H1 (cell line): ENCODE measurements around the gene ZBTB16. TPM values are rescaled to one million over a fixed set of nuclear protein-coding genes. Genes with fewer than 3 reads are reported as not detected.

ENCODE experiments used
- CTCF ChIA-PET: fragments of 300-600 bp; sonication (Branson Sonifier 250); formaldehyde crosslinking; loops from one replicate; lab custom pipeline; 2021; ENCODE audit not compliant: partially characterized antibody; lab: Charles Lee
- POLR2A ChIA-PET: fragments of 300-600 bp; sonication (Branson Sonifier 250); formaldehyde crosslinking; loops from one replicate; lab custom pipeline; 2021; ENCODE audit warnings: inconsistent platforms; ENCODE audit not compliant: partially characterized antibody; lab: Charles Lee
- DNase-seq, 2 experiments: peaks; one replicate each; pipeline versions ENCODE4 v3.0.0 to v3.0.0-alpha.2; 2010 to 2022; ENCODE audit warnings: low spot score in 2 of 2, low read depth in 1 of 2, mixed read lengths in 1 of 2
- FAIRE-seq: peaks from 2 replicates; lab custom pipeline; 2011; peaks lifted over from hg19 to GRCh38; lab: Jason Lieb, UNC
- H2AFZ ChIP-seq: 2 replicates; pipeline ENCODE4 v1.8.1; 2012; ENCODE audit warnings: low read length, inconsistent platforms
- H2AK5ac ChIP-seq: 2 replicates; pipeline ENCODE4 v1.6.1; 2013; ENCODE audit warnings: low read depth, low read length
- H2BK120ac ChIP-seq: replicated peaks from 2 replicates; pipeline ENCODE3; 2013; ENCODE audit warnings: low read depth, low read length, inconsistent platforms
- H2BK12ac ChIP-seq: 2 replicates; pipeline ENCODE4 v1.6.1; 2013; ENCODE audit warnings: low read depth, low read length
- H2BK15ac ChIP-seq: 2 replicates; pipeline ENCODE4 v1.6.1; 2013; ENCODE audit warnings: low read length
- H2BK20ac ChIP-seq: 2 replicates; pipeline ENCODE4 v1.6.1; 2013; ENCODE audit warnings: low read length
- H2BK5ac ChIP-seq: 2 replicates; pipeline ENCODE4 v1.6.1; 2013; ENCODE audit warnings: low read depth, low read length
- H3K14ac ChIP-seq: 2 replicates; pipeline ENCODE4 v1.6.1; 2013; ENCODE audit warnings: inconsistent platforms; ENCODE audit not compliant: insufficient read length
- H3K18ac ChIP-seq: 2 replicates; pipeline ENCODE4 v1.6.1; 2013; ENCODE audit warnings: low read length; ENCODE audit errors: extremely low read depth
- H3K23ac ChIP-seq: 2 replicates; pipeline ENCODE4 v1.6.1; 2013; ENCODE audit warnings: inconsistent platforms; ENCODE audit not compliant: insufficient read length
- H3K23me2 ChIP-seq: 2 replicates; pipeline ENCODE4 v1.6.1; 2013; ENCODE audit warnings: low read depth, low read length
- H3K27ac ChIP-seq: 2 replicates; pipeline ENCODE4 v1.6.1; 2011; ENCODE audit warnings: low read depth, low read length, inconsistent platforms
- H3K27me3 ChIP-seq, 4 experiments: replicated peaks in 1 of 4; 1 replicate in 1 of 4; 2 replicates in 3 of 4; pipeline versions ENCODE4 v1.6.1 to v1.8.1; 2011 to 2013; ENCODE audit warnings: low read length in 3 of 4, mild to moderate bottlenecking in 3 of 4, inconsistent platforms in 2 of 4, mixed read lengths in 2 of 4, moderate library complexity in 1 of 4; ENCODE audit not compliant: control insufficient read depth in 3 of 4, insufficient read depth in 3 of 4; ENCODE audit errors: extremely low read depth in 1 of 4
- H3K36me3 ChIP-seq, 4 experiments: 2 replicates each; pipeline versions ENCODE4 v1.6.1 to v1.8.1; 2011 to 2013; ENCODE audit warnings: mild to moderate bottlenecking in 4 of 4, low read length in 3 of 4, moderate library complexity in 2 of 4, control low read depth in 1 of 4, inconsistent platforms in 1 of 4; ENCODE audit not compliant: insufficient read depth in 4 of 4, control insufficient read depth in 2 of 4
- H3K4ac ChIP-seq: replicated peaks from 2 replicates; pipeline ENCODE3; 2013; ENCODE audit warnings: low read length, low read depth, mixed read lengths, inconsistent platforms; ENCODE audit not compliant: insufficient read length
- H3K4me1 ChIP-seq, 4 experiments: replicated peaks in 1 of 4; 1 replicate in 1 of 4; 2 replicates in 3 of 4; pipeline versions ENCODE4 v1.6.1 to v1.8.1; 2011 to 2013; ENCODE audit warnings: low read length in 3 of 4, inconsistent platforms in 2 of 4, mixed read lengths in 1 of 4; ENCODE audit not compliant: insufficient read depth in 4 of 4, control insufficient read depth in 3 of 4
- H3K4me2 ChIP-seq, 2 experiments: 2 replicates each; pipeline versions ENCODE4 v1.6.1 to v1.8.1; 2011 to 2013; ENCODE audit warnings: low read depth in 2 of 2, low read length in 2 of 2, control low read depth in 1 of 2, inconsistent platforms in 1 of 2, mild to moderate bottlenecking in 1 of 2; ENCODE audit not compliant: insufficient read depth in 1 of 2
- H3K4me3 ChIP-seq, 4 experiments: fragments of 200-600, 300-600 bp in 1 of 4; sonication (generic), shearing (Covaris generic), sonication (Bioruptor Twin) in 1 of 4; 2 replicates each; pipeline versions ENCODE4 v1.5.1 to v1.8.1; 2011 to 2016; ENCODE audit warnings: low read length in 4 of 4, low read depth in 3 of 4, control low read depth in 2 of 4, inconsistent platforms in 2 of 4, mild to moderate bottlenecking in 2 of 4, mixed read lengths in 1 of 4, moderate library complexity in 1 of 4; ENCODE audit not compliant: insufficient read depth in 2 of 4; ENCODE audit errors: extremely low read depth in 1 of 4
- H3K56ac ChIP-seq: replicated peaks from 2 replicates; pipeline ENCODE3; 2013; ENCODE audit warnings: low read depth, mild to moderate bottlenecking, mixed read lengths, low read length, inconsistent platforms; ENCODE audit not compliant: insufficient read length
- H3K79me1 ChIP-seq: 2 replicates; pipeline ENCODE4 v1.6.1; 2013; ENCODE audit warnings: low read depth, low read length, control low read depth
- H3K79me2 ChIP-seq, 2 experiments: 2 replicates each; pipeline versions ENCODE4 v1.6.1 to v1.8.1; 2012 to 2013; ENCODE audit warnings: low read length in 2 of 2, mild to moderate bottlenecking in 2 of 2, inconsistent platforms in 1 of 2; ENCODE audit not compliant: insufficient read depth in 2 of 2, control insufficient read depth in 1 of 2
- H3K9ac ChIP-seq, 4 experiments: replicated peaks in 1 of 4; 1 replicate in 1 of 4; 2 replicates in 3 of 4; pipeline versions ENCODE4 v1.6.1 to v1.8.1; 2011 to 2013; ENCODE audit warnings: low read depth in 3 of 4, low read length in 3 of 4, control low read depth in 2 of 4, mild to moderate bottlenecking in 2 of 4, moderate library complexity in 2 of 4, inconsistent platforms in 1 of 4; ENCODE audit errors: extremely low read depth in 1 of 4
- H3K9me3 ChIP-seq, 2 experiments: 2 replicates each; pipeline versions ENCODE4 v1.6.1 to v1.8.1; 2012 to 2013; ENCODE audit warnings: mild to moderate bottlenecking in 2 of 2, moderate library complexity in 2 of 2, control low read depth in 1 of 2, inconsistent platforms in 1 of 2, low read depth in 1 of 2, low read length in 1 of 2, mixed read lengths in 1 of 2; ENCODE audit not compliant: insufficient read depth in 2 of 2
- H4K20me1 ChIP-seq, 2 experiments: replicated peaks in 1 of 2; 2 replicates each; pipeline versions ENCODE3 to v1.8.1; 2011 to 2013; ENCODE audit warnings: inconsistent platforms in 2 of 2, low read length in 2 of 2, mild to moderate bottlenecking in 1 of 2; ENCODE audit not compliant: insufficient read depth in 2 of 2, control insufficient read depth in 1 of 2
- H4K5ac ChIP-seq: 2 replicates; pipeline ENCODE4 v1.6.1; 2013; ENCODE audit warnings: low read length, low read depth, mixed read lengths, inconsistent platforms; ENCODE audit not compliant: insufficient read length
- H4K8ac ChIP-seq: 2 replicates; pipeline ENCODE4 v1.8.0; 2013; ENCODE audit warnings: mild to moderate bottlenecking, moderate library complexity, low read length, inconsistent platforms; ENCODE audit not compliant: insufficient read depth; ENCODE audit errors: extremely low read depth
- H4K91ac ChIP-seq: replicated peaks from 2 replicates; pipeline ENCODE3; 2013; ENCODE audit warnings: low read length, mixed read lengths, inconsistent platforms; ENCODE audit not compliant: insufficient read length
- CHD2 ChIP-seq: IDR thresholded peaks from 2 replicates; pipeline ENCODE4 v1.6.1; 2012; ENCODE audit warnings: low read length, improper control_type of control experiment
- SAP30 ChIP-seq: fragments of 300-600 bp; sonication (generic); IDR thresholded peaks from 2 replicates; pipeline ENCODE4 v1.7.1; 2012; ENCODE audit warnings: low read length, moderate library complexity, mild to moderate bottlenecking, inconsistent platforms; ENCODE audit not compliant: insufficient read depth, insufficient replicate concordance
- TCF12 ChIP-seq: IDR thresholded peaks from 2 replicates; pipeline ENCODE4 v1.6.1; 2011; ENCODE audit warnings: low read depth, mild to moderate bottlenecking, low read length
- WGBS, 2 experiments: shearing (Covaris generic) in 1 of 2; methylation state at CpG; one replicate each; pipeline versions ENCODE4 v1.1.6 to v1.1.7; 2013 to 2015; ENCODE audit warnings: low lambda C conversion rate in 2 of 2, mixed read lengths in 2 of 2, inconsistent platforms in 1 of 2, low coverage in 1 of 2, missing lambda C conversion rate in 1 of 2; ENCODE audit not compliant: insufficient replicate concordance in 2 of 2, insufficient coverage in 1 of 2, insufficient read length in 1 of 2; ENCODE audit errors: extremely low coverage in 1 of 2, missing lambda C conversion rate in 1 of 2; 5-methylcytosine and 5-hydroxymethylcytosine counted together
- polyA plus RNA-seq, 7 experiments: library from polyadenylated mRNA; depleted of rRNA in 3 of 7; stranded (reverse) in 5 of 7; unstranded in 2 of 7; fragments of >200 nt in 5 of 7; fragments of 200-250 nt in 2 of 7; gene quantifications; 1 replicate in 5 of 7; 2 replicates in 1 of 7; 4 replicates in 1 of 7; pipeline versions ENCODE4 v1.2.1 to v1.2.3, GENCODE V29; 2011 to 2013; ENCODE audit warnings: missing spikeins in 2 of 7, mixed read lengths in 2 of 7
- total RNA-seq: library from RNA; stranded (reverse); fragmentation: NEBNext Ultra II Directional; extraction: Animal tissue kit (Norgen Biotek cat#: 25700); gene quantifications from 2 replicates; pipeline ENCODE4 v1.2.1, GENCODE V29; 2021

ZBTB16 gene
- total and polyA plus RNA-seq, 2 of the 8 experiments (the other 6 are each of a cell fraction or from before 2014, with no cell fraction given) = 0.12 to 0.61 TPM

- Histone ChIP-seq H3K4ac (no peak overlapping the region), H2BK5ac (no peak overlapping the region), H2BK20ac (no peak overlapping the region), H2AK5ac (no peak overlapping the region), H4K8ac (no peak overlapping the region), H3K4me1 (no peaks in the 10 kb centered on the region), H2BK12ac (no peak overlapping the region), H4K91ac (no peak overlapping the region), H3K23ac (no peak overlapping the region), H3K14ac (no peak overlapping the region), H2AFZ (no peak overlapping the region), H3K23me2 (no peaks in the 10 kb centered on the region), H3K9me3 (no peaks in the 10 kb centered on the region), H3K36me3 (no peaks in the 10 kb centered on the region), H3K27me3 (no peaks in the 10 kb centered on the region), H3K9ac (no peak overlapping the region), H3K4me3 (no peak overlapping the region), H2BK15ac (no peak overlapping the region), H3K56ac (no peak overlapping the region), H2BK120ac (no peak overlapping the region), H3K18ac (no peak overlapping the region), H3K79me2 (no peaks in the 10 kb centered on the region), H3K27ac (no peak overlapping the region), H3K79me1 (no peaks in the 10 kb centered on the region), H4K5ac (no peak overlapping the region), H3K4me2 (no peak overlapping the region), H4K20me1 (no peaks in the 10 kb centered on the region)
- WGBS, 2 experiments = 93% methylated on average over 6 of the region's 6 CpGs; no CpG with 5 or more reads in 1 of the 2 experiments
- TF ChIP-seq CHD2 (no peak), TCF12 (no peak), SAP30 (no peak)
- FAIRE-seq = no peak
- no peak for DNase-seq
- ChIA-PET CTCF (interaction anchor here (0.7 to 1.7 kb wide), 6 partner anchors 10 to 184 kb away, joined by 3 to 14 read pairs (median 4); no protein-coding TSS in a partner anchor), POLR2A (no interaction called here)
Measured at GRCh38 chr11:114219559-114220349, 160.2 kb downstream of the ZBTB16 start.
